ENCODE results near the gene WBP4. TPM values are rescaled to one million over a fixed set of nuclear protein-coding genes. Genes with fewer than 3 reads are reported as not detected.

Gene WBP4
- total and polyA plus RNA-seq, 9 of the 15 experiments (the other 6 are each of a cell fraction or from before 2014, with no cell fraction given) = 5.5 to 12.2 (median 7.9) TPM

- TF ChIP-seq PTRF (tag; IDR thresholded peaks at IDR 0.05) (no peak), MLX (CRISPR knock-in tag; conservative IDR thresholded peaks at IDR 0.05) (no peak), ZNF561 (CRISPR knock-in tag; conservative IDR thresholded peaks at IDR 0.05) (no peak), MYBL2 (IDR thresholded peaks at IDR 0.05; ENCODE audit: low read depth) (no peak), MYBL2 (CRISPR knock-in tag; IDR thresholded peaks at IDR 0.05; ENCODE audit: borderline replicate concordance) (no peak), EHMT2 (IDR thresholded peaks at IDR 0.05) (no peak), POLR2H (tag; IDR thresholded peaks at IDR 0.05; ENCODE audit: low read depth) (peak; percentile 99), ZNF23 (CRISPR knock-in tag; IDR thresholded peaks at IDR 0.05) (no peak), ZNF239 (CRISPR knock-in tag; IDR thresholded peaks at IDR 0.05) (no peak), LEF1 (IDR thresholded peaks at IDR 0.05) (no peak), ZNF695 (CRISPR knock-in tag; IDR thresholded peaks at IDR 0.05) (no peak), CHCHD3 (CRISPR knock-in tag; IDR thresholded peaks at IDR 0.05) (no peak), GATA2 (CRISPR knock-in tag; IDR thresholded peaks at IDR 0.05) (no peak), USF1 (CRISPR knock-in tag; IDR thresholded peaks at IDR 0.05) (no peak), ZBTB40 (IDR thresholded peaks at IDR 0.05) (peak; percentile 82), ZBTB40 (CRISPR knock-in tag; IDR thresholded peaks at IDR 0.05) (no peak), FOSL1 (tag; conservative IDR thresholded peaks at IDR 0.05) (peak; percentile 9; the same call in 1 of the 2 replicates), CCAR2 (IDR thresholded peaks at IDR 0.05; ENCODE audit: low read depth, low read length) (no peak)
- TF ChIP-seq, protein P1, sequence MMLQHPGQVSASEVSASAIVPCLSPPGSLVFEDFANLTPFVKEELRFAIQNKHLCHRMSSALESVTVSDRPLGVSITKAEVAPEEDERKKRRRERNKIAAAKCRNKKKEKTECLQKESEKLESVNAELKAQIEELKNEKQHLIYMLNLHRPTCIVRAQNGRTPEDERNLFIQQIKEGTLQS (IDR thresholded peaks at IDR 0.05) = no peak
- TF ChIP-seq, protein P1 (CRISPR knock-in tag; conservative IDR thresholded peaks at IDR 0.05) = no peak
Observed at GRCh38 chr13:41060724-41061074, 610 bp upstream of the WBP4 start (continued).

Measured in K562 (cell line).